Activated T-cell treated with anti-CD3 and anti-CD28 coated beads, Interleukin-2, amount 50 U/mL, for 1 hour (primary cell): ENCODE data around the gene AXIN1.

Experiments used
- DNase-seq: peaks from one replicate; pipeline ENCODE4 v3.0.0-alpha.2; 2020

The AXIN1 gene

GRCh38 chr16:296806-297510 is 55.6 kb downstream of the AXIN1 start:
- no peak for DNase-seq

GRCh38 chr16:296276-296675 is 56.2 kb downstream of the AXIN1 start:
- DNase-seq = no peak

GRCh38 chr16:293043-293775 is 59.3 kb downstream of the AXIN1 start:
- no peak for DNase-seq

- DNase-seq = no peak
Observed at GRCh38 chr16:291539-291938, 61.0 kb downstream of the AXIN1 start.

GRCh38 chr16:290681-291405 is 61.7 kb downstream of the AXIN1 start:
- no peak for DNase-seq

GRCh38 chr16:290015-290680 is 62.4 kb downstream of the AXIN1 start:
- DNase-seq = no peak

- no peak for DNase-seq
Observed at GRCh38 chr16:289395-289997, 63.0 kb downstream of the AXIN1 start.

GRCh38 chr16:287981-288920 is 64.3 kb downstream of the AXIN1 start:
- no peak for DNase-seq

- no peak for DNase-seq
Observed at GRCh38 chr16:287298-287811, 65.2 kb downstream of the AXIN1 start.

- DNase-seq = no peak
Observed at GRCh38 chr16:286491-287297, 65.8 kb downstream of the AXIN1 start.

GRCh38 chr16:285146-286055 is 67.1 kb downstream of the AXIN1 start:
- DNase-seq = no peak

GRCh38 chr16:284204-285120 is 68.1 kb downstream of the AXIN1 start:
- DNase-seq = no peak

- DNase-seq = no peak
Observed at GRCh38 chr16:283033-283805, 69.3 kb downstream of the AXIN1 start, which contains the start of gene PDIA2. PDIA2 (plus strand) TSS chr16:283164; CDS start chr16:283170, 6 bp downstream.

GRCh38 chr16:282491-282890 is 70.0 kb downstream of the AXIN1 start:
- no peak for DNase-seq

GRCh38 chr16:281660-282255 is 70.8 kb downstream of the AXIN1 start:
- no peak for DNase-seq

- DNase-seq = no peak
Observed at GRCh38 chr16:280991-281659, 71.4 kb downstream of the AXIN1 start.
